Stimulated activated CD4-positive, alpha-beta T cell treated with anti-CD3 and anti-CD28 coated beads, Interleukin-1b, Interleukin-23, amount 100 ng/mL, for 4 hours (primary cell): ENCODE results near the gene PNLIPRP1.

ENCODE experiments used
- DNase-seq, 2 donors: peaks; one replicate each; pipeline ENCODE4 v3.0.0-alpha.2; 2020; ENCODE audit warnings: low read depth in 2 of 2

Gene PNLIPRP1

DNA sequence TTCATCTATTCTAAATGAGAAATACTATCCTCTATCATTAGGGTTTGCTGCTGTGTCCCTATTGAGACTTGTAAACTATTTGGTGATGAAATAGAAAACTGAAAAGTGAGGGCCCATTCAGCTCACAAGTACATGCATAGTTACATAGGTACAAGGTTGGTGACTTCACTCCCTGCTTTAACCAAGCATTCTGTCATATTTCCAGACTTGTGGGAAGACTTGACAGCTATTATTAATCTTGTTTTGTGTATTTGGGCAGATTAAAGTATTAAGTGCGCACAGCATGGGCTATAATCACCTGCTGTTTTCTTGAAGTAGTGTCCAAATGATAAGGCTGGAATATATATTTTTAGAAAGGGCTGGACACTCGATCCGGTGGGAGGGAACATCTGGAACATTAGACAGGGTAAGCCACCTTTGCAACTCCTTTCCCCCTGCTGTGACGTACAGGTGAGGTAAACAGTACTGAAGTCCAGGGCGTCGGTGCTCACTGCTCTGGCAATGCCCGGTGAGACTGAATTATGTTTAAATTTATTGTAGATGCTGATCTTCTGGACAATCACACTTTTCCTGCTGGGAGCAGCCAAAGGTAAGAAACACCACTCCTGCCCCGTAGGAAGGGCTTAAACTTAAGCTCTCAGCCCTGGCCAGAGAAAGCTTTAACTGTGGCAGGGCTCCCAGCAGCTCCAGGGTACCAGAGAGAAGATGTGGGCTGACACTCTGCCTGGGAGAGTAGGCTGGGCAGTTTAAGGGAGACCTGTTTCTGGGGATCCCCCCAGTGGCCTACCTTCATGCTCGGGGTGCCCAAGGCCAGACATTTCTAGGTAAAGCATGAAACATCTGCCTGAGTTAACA lies at the start of gene PNLIPRP1:
PNLIPRP1 (plus strand) TSS at position 370 of the 855 bp plus-strand sequence; CDS start at position 541, 171 bp downstream.
- no peak for DNase-seq

- no peak for DNase-seq
These were observed 48.6 kb upstream of the PNLIPRP1 start for GRCh38 chr10:116542007-116542677.

GRCh38 chr10:116545122-116545521 lies 45.6 kb upstream of the PNLIPRP1 start:
- no peak for DNase-seq

DNA sequence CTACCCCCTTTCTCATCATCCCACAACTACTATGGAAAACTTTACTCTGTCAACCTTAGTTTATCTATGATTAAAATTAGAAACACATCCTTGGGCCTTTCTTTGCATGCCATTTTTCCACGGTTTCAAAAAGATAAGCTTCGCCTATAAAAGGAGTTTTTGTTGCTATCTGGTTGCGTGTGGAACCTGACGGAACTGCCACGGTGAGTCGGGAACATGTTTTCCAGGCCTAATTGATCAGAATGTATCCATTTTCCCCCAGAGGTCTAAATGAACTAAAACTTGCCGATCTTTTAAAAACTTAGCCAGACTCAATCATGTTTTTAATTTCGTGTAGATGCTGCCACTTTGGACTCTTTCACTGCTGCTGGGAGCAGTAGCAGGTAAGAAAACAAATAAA lies 45.0 kb upstream of the PNLIPRP1 start, which contains the start of gene PNLIP:
PNLIP (plus strand) TSS at position 176 of the 400 bp plus-strand sequence; CDS start at position 338, 162 bp downstream.
- no peak for DNase-seq

GRCh38 chr10:116548301-116548700 lies 42.5 kb upstream of the PNLIPRP1 start:
- no peak for DNase-seq

- no peak for DNase-seq
These were observed 37.3 kb upstream of the PNLIPRP1 start for GRCh38 chr10:116553378-116553980.

DNA sequence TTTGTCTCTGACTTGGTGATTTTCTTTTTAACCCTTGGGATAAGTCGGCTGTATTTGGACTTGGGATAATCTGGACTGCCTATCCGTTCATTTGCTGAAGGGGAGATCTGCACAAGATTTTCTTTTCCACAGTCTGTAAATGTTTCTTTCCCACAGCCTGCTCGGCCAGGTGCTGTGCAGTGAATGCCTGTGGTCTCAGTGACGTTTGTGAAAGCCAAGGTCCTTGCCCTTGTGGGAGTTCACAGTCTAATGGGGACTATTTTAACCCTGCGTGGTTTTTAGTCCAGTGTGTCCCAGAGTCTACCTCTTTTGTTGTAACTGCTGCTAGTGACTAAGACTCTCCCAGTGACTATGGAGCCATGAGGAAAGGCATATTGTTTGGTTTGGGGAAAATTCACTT lies 36.1 kb upstream of the PNLIPRP1 start:
- DNase-seq = no peak

- DNase-seq = no peak
These were observed 34.9 kb upstream of the PNLIPRP1 start for GRCh38 chr10:116555880-116556279.

GRCh38 chr10:116557305-116557880 lies 33.4 kb upstream of the PNLIPRP1 start:
- no peak for DNase-seq

DNA sequence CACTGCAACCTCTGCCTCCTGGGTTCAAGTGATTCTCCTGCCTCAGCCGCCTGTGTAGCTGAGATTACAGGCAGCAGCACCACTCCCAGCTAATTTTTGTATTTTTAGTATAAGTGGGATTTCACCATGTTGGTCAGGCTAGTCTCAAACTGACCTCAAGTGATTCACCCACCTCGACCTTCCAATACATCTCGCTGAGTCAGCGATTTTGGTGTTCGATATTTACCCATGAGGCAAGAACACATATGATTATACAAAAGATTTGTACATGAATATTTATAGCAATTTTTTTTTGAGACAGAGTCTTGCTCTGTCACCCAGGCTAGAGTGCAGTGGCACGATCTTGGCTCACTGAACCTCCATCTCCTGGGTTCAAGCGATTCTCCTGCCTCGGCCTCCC lies 25.2 kb upstream of the PNLIPRP1 start:
- DNase-seq = no peak

GRCh38 chr10:116566932-116567331 lies 23.8 kb upstream of the PNLIPRP1 start:
- no peak for DNase-seq

DNA sequence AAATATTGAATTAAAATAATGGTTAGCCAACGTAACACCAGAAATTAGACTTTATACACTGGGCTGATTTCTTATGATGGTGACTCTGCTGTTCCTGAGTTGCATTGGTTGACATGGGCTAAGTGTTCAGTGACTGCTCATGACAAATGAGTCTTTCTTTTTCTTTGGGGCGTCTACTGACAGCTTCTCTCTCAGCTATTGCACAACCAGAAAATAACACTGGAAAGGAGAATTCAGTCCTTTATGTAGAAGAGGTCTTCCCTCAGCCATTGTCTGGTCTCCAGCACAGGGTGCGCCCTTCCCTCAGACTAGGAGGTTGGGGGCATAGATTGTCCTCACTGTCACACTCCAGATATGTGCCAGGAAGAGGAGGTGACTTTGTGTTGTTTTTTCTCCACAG lies 23.4 kb upstream of the PNLIPRP1 start:
- no peak for DNase-seq

- DNase-seq = no peak
These were observed 16.0 kb upstream of the PNLIPRP1 start for GRCh38 chr10:116574797-116575196.

DNA sequence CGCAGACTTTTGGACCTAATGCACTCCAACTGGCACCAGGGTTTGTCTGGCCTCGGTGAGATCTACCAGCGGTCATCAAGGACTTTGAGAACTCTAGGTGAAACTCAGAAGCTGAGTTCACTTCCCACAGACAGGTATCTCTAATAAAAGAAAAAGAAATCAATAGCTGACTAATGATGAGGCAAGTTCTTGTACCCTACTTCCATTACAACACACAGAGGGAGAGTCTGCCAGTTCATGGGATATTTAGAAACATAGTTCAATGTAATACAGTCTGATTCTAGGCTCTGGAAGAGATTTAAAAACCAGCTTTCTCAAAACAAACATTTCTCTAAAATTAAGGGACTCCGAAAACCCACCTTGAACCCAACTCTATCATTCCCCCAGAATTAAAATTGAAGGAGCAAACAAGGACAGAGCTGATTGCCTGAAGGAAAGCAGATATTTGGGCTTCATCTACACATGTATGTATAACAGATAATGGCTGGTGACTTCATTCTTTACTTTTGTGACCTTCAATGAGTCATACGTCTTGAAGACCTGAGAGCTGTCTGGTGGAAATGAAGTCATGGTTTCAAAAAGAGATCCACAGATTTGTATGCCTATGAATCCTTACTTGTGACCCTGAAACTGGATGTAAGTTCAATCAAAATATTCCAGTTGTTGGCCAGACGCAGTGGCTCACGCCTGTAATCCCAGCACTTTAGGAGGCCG lies 2.7 kb upstream of the PNLIPRP1 start:
- DNase-seq = no peak

- no peak for DNase-seq
These were observed 1.8 kb upstream of the PNLIPRP1 start for GRCh38 chr10:116588995-116589394.

- DNase-seq = no peak
These were observed 833 bp upstream of the PNLIPRP1 start for GRCh38 chr10:116589926-116590325.

- no peak for DNase-seq
These were observed 2.5 kb downstream of the PNLIPRP1 start for GRCh38 chr10:116593139-116593740.

- DNase-seq = no peak
These were observed 3.8 kb downstream of the PNLIPRP1 start for GRCh38 chr10:116594525-116595035.

DNA sequence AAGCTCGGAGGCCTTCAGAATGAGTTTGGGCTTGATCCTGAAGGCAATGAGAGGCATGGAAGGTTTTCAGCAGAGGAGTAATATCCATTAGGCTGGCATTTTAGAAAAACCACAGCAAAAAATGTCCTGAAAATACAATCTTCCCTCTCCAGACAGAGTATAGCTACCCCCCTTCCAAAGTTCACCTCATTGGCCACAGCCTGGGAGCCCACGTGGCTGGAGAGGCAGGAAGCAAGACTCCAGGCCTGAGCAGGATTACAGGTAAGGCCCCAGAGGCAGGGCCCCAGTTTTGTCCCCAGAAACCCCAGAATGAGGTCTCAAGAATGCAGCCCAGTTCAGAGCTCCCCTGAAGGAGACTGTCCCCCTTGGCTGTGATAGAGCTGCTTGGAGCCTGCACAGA lies 5.3 kb downstream of the PNLIPRP1 start:
- DNase-seq = no peak

DNA sequence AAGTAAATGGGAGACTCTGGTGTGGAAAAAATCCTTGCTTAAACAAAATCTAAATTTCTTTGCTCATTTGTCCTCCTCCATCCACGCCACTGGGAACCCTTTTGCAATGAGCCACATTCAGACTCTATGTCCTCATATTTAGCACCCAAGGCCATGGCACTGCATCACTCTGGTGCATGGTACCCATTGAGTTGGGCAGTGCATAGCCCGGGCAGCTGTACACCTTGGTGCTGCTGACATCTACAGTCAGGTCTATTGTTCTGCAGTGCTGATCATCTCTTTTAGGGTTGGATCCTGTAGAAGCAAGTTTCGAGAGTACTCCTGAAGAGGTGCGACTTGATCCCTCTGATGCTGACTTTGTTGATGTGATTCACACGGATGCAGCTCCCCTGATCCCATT lies 6.8 kb downstream of the PNLIPRP1 start:
- no peak for DNase-seq

DNA sequence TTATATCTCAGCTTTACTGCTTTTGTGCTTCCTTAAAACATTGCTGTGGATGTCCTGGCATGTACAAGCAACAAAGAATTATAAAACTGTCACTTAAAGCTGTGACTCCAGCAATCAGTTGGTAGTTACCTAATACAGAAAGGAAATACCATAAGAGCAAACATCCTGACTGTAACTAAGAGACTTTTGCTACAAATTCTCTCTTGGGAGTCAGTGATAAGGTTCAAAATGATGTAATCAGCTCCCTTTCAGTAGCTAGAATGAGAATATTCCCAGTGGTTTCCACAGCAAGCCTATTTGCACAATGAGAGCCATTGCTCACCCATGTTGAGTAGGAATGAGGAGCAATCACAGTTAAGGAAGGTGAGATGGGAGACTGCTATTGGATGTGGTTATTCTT lies 7.6 kb downstream of the PNLIPRP1 start:
- no peak for DNase-seq
